Esophagus mucosa (tissue), 1 donor: ENCODE measurements around the gene PIP5K1B. TPM values are rescaled to one million over a fixed set of nuclear protein-coding genes. Genes with fewer than 3 reads are reported as not detected.

ENCODE experiments used
- ATAC-seq: fragments of 200-7000 bp; cut with Tn5 transposase; one replicate; pipeline ENCODE4 v1.9.1; 2020
- total RNA-seq: library from RNA; stranded (reverse); gene quantifications from one replicate; pipeline ENCODE4 v1.2.4, GENCODE V29; 2023
- donor health status: DM: yes; HTN: yes; CAD: no.

Gene PIP5K1B
- total RNA-seq, 1 donor from 2014 or later: 1.3 TPM

DNA sequence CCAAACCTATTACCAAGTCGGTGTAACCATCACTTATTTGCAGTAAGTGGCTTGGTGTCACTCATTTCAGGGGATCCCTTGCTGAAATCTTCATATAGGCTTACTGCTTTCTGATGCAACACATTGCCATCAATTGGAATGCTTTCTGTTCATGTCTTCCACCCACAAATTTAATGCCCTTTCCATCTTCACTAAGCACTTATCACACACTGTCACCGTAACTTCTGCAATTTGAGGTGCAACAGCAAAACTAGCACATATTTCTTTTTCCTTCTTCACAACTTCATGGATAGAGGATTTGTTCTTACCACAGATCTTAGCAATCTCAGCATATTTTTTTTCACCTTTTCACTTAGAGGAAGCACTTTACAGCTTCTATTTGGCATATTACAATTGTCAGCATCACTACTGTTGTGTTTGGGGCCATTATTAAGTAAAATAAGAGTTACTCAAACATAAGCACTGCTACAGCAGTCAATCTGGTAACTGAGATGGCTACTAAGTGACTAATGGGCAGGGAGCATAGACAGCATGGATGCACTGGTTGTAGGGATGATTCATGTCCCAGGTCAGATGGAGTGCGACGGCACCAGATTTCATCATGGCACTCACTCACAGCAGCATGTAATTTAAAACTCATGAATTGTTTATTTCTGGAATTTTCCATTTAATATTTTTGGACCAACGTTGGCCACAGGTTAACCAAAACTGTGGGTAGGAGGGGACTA lies 70.1 kb downstream of the PIP5K1B start:
- ATAC-seq: peak; percentile 69

DNA sequence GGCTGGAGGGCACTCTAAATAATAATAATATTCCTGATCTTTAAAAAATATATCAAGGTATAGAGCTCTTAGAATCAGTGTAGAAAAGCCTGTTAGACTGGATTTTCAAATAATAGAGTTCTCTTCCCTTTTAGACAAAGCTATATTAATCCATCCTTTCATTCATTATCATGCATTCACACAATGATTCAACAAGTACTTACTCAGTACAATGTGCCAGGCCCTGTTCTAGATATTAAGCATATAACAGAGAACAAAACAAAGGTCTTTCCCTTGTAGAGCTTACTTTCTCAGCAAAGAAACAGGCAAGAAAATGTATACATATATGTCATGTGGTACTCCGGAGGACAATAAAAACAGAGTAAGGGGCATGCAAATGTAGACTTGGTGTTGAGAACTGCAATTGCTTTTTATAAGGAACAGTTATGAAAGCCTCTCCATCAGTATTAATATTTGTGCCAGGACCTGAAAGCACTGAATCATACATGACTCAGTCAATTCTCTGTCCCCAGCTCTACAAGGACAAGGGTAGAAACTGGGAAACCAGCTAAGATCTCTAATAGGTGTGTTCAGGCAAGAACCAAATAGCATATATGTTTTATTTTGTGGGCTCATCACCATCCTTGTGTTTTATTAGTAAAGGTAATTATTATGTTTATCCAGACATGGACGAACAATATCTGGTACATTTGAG lies 72.2 kb downstream of the PIP5K1B start:
- ATAC-seq: peak; percentile 81

DNA sequence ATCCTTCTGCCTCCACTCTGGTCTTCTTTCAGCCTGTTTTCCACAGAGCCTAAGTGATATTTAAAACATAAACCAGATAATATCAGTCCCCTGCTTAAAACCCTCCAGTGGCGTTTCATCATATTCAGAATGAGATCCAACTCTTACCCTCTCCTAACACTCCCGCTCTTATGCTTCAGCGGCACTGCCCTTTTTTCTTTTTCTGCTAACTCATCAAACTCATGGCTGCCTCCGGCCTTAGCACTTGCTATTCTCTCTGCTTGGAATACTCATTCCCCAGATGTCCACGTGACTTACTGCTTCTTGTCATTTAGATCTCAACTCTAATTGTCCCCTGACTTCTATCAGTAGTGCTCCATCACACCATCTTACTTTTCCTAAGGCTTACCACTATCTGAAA lies 73.6 kb downstream of the PIP5K1B start:
- ATAC-seq: no peak

- ATAC-seq: peak; percentile 91
Measured at GRCh38 chr9:68779558-68780379, 74.7 kb downstream of the PIP5K1B start.

DNA sequence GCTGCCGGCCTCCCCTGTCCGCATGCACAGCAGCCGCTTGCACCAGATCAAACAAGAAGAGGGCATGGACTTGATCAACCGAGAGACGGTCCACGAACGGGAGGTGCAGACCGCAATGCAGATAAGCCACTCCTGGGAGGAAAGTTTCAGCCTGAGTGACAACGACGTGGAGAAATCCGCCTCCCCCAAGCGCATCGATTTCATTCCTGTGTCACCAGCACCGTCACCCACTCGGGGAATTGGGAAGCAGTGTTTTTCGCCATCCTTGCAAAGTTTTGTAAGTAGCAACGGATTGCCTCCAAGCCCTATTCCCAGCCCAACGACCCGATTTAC lies 75.3 kb downstream of the PIP5K1B start:
- no peak for ATAC-seq

DNA sequence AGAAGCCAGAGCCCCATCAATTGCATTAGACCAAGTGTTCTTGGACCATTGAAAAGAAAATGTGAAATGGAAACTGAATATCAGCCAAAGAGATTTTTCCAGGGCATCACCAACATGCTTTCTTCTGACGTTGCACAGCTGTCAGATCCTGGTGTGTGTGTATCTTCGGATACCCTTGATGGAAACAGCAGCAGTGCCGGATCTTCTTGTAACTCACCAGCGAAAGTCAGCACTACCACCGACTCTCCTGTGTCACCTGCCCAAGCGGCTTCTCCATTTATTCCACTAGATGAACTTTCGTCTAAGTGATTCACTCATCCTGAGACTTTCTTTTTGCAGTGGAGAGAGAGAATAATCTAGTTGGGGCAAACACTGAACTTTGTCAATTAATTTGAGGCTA lies 75.7 kb downstream of the PIP5K1B start:
- no peak for ATAC-seq

DNA sequence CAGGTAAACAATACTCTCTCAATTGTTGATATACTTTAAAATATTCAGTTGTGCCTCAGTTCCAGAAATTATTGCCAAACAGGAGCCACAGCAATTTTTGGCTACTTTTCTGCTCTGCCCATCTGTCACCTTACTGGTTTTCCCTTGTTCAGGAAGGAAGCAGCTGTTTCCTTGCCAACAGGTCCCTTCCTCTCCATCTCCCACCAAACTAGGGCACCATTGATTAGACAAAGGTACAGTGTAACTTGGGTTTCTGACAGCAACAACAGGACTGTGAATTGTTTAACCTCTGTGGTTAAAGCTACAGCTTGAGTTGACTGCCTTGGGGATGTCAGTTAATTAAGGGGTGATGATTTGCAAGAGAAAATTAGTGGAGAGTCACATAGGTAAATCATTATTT lies 76.9 kb downstream of the PIP5K1B start:
- ATAC-seq: no peak

- no peak for ATAC-seq
Measured at GRCh38 chr9:68782546-68782945, 77.5 kb downstream of the PIP5K1B start.

DNA sequence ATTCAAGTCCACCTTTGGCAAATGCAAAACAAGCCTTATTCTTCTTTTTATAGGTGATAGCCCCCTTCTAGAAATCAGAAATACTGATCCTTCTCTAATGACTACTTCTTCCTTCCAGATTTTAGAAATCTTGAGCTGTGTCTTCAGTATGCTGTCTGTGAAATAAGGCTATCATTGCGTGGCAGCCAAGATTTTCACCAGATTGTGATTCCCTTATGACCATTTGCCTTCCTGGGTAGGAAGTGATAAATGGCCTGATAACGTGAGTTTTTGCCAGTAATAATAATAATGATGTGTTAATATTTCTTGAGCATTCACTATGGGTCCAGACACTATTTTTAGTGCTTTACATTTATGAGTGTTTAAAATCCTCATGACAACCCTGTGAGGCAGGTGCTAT lies 80.9 kb downstream of the PIP5K1B start:
- no peak for ATAC-seq

- ATAC-seq: no peak
Measured at GRCh38 chr9:68791169-68791568, 86.1 kb downstream of the PIP5K1B start.

- peak; percentile 64 for ATAC-seq
Measured at GRCh38 chr9:68793605-68794343, 88.7 kb downstream of the PIP5K1B start.

- peak; percentile 60 for ATAC-seq
Measured at GRCh38 chr9:68794898-68795297, 89.9 kb downstream of the PIP5K1B start.

- ATAC-seq: no peak
Measured at GRCh38 chr9:68795411-68795810, 90.4 kb downstream of the PIP5K1B start.

DNA sequence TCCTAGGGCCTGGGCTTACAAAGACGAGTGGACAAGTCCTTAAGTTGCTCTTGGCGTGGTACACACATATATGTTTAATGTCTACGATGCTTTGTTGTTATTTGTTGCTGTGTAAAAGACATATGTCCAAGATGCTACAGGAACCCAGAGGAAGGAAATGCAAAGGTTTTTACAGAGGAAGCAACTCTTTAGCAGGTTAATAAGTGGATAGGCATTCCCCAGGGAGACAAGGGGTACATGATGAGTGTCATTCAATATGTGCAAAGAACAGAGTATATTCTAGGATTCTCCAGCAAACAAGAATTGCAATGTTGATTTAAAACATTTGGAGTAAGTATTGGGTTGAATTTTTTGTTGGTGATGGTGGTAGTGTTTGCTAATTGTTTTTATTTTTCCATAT lies 92.1 kb downstream of the PIP5K1B start:
- no peak for ATAC-seq

- no peak for ATAC-seq
Measured at GRCh38 chr9:68798423-68798822, 93.4 kb downstream of the PIP5K1B start.

DNA sequence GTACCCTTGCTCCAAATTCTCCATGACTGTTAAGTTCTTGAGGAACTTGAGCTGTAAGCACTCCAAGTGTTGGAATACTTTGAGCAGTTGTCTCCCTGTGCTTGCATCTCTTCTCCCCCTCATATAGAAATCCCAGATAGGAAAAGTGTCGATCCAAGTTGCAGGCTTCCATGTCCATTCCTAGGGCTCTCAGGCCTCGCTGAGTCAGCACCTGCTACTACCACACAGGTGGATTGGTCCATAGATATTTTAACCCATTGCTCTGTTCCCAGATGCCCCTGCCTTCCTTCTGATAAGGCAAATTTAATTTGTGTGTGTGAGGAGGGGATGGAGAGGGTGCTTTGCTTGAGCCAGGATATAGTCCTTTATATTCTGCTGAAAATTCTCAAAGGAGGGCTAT lies 95.8 kb downstream of the PIP5K1B start:
- no peak for ATAC-seq

- no peak for ATAC-seq
Measured at GRCh38 chr9:68802525-68803015, 97.5 kb downstream of the PIP5K1B start.

DNA sequence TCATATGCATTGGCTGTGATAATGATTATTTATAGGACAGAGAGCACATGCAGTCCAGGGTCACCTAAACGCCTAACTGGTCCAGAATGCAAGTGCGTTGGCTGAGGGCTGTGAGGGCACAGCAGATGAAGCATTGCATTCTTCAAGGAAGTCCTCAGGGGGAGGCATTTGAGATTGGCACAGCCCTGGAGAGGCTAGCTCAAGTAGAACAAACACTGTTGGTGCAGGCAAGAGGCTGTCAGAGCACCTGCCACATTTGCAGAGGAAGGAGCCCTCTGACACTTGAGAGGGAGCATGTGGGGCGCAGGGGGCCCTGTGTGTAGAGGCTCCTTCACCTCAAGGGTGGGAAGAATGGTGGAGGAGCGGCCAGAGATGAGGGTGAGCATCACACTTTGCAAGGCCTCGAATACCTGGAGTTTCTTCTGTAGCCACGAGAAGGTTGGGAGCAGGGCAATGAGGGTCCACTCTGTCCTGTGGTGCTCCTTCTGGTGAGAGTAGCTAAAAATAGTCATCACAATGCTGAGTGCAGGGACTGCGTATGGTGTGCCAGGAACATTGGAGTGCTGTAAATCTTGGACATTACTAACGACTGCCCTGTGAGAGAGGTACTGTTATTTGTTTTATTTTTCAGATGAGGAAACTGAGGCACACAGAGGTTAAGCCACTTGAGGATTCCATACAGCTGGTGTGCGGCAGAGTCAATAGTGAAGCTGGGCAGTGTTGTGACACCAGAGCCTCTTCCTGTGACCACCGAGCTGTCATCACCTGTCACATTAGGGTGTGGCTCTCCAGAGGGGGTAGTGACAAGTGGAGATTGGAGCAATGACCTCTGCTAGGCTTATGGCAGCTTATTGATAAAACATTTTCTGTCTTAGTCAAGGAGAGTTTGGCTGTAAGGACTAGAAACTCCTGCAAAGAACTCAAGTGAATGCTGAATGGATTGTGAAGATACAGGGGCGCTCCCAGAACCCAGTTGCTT lies 100.2 kb downstream of the PIP5K1B start:
- no peak for ATAC-seq

DNA sequence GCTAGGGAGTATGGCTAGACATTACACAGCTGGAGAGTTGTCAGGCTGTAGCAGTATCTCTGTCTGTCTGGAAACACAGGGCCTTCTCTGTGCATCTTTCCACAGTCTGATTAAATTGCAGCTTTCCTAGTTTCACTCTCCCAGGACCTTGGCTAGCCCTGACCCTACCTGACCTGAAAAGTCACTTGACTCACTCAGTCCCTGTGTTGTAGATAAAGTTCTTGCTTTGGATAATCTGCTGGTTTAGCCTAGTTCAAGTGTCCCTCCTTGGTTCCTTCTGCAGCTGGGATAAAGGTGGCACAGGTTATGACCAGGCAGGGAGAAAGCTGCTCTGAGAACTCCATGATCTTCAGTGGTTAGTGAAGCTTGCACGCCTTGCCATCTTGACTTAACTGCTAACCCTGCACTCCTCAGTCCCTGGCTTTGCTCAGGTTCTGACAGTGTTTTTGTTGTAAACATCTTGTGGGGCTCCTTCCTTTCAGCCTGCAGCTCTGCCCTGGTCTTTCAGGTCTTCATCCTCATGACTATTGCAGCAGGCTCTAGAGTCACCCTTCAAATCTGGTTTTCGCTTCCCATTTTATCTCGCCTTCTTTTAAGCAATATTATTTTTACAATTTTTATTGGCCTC lies 101.0 kb downstream of the PIP5K1B start:
- ATAC-seq: no peak

GRCh38 chr9:68808338-68808890 lies 103.4 kb downstream of the PIP5K1B start:
- no peak for ATAC-seq
